GM19395 (cell line): Measurements from ENCODE around the gene CCDC88A.
A peak's percentile ranks its signal among the peaks of the same experiment; 100 is the strongest.
"Not testable (repeated sequence)": the region's sequence is repeated elsewhere in the genome, so short reads cannot be mapped to it uniquely, and the experiment has no call there.

ENCODE experiments used
- ATAC-seq: cut with Tn5 transposase; IDR thresholded peaks from one replicate; pipeline ENCODE4 v1.9.1; 2021; ENCODE audit warnings: mild to moderate bottlenecking, moderate library complexity; ENCODE audit not compliant: unreplicated experiment

CCDC88A gene

GRCh38 chr2:55419679-55420438, at the start of gene CCDC88A:
Gene CCDC88A (minus strand): TSS chr2:55419856. CDS start chr2:55419079, 777 bp downstream.
- ATAC-seq = peak; percentile 75

- ATAC-seq = no peak
Observed at GRCh38 chr2:55461679-55462078, 42.0 kb upstream of the CCDC88A start.

- ATAC-seq = no peak
Observed at GRCh38 chr2:55460562-55460961, 40.9 kb upstream of the CCDC88A start.

- no peak for ATAC-seq
Observed at GRCh38 chr2:55459714-55460274, 40.1 kb upstream of the CCDC88A start.

- ATAC-seq = no peak
Observed at GRCh38 chr2:55459279-55459678, 39.6 kb upstream of the CCDC88A start.

GRCh38 chr2:55454121-55454520, 34.5 kb upstream of the CCDC88A start:
- no peak for ATAC-seq

GRCh38 chr2:55452879-55453278, 33.2 kb upstream of the CCDC88A start:
- peak; percentile 66 for ATAC-seq

- ATAC-seq = no peak
Observed at GRCh38 chr2:55451699-55452098, 32.0 kb upstream of the CCDC88A start.

- ATAC-seq = not testable (repeated sequence)
Observed at GRCh38 chr2:55450014-55450413, 30.4 kb upstream of the CCDC88A start.

- not testable (repeated sequence) for ATAC-seq
Observed at GRCh38 chr2:55442045-55442760, 22.5 kb upstream of the CCDC88A start.

GRCh38 chr2:55441280-55441892, 21.7 kb upstream of the CCDC88A start:
- no peak for ATAC-seq

GRCh38 chr2:55439101-55439397, 19.4 kb upstream of the CCDC88A start:
- no peak for ATAC-seq

GRCh38 chr2:55438391-55439100, 18.9 kb upstream of the CCDC88A start:
- ATAC-seq = no peak

GRCh38 chr2:55437515-55438390, 18.1 kb upstream of the CCDC88A start:
- ATAC-seq = no peak

GRCh38 chr2:55431982-55432627, 12.4 kb upstream of the CCDC88A start:
- no peak for ATAC-seq

- no peak for ATAC-seq
Observed at GRCh38 chr2:55430211-55430975, 10.7 kb upstream of the CCDC88A start.

- no peak for ATAC-seq
Observed at GRCh38 chr2:55428258-55428657, 8.6 kb upstream of the CCDC88A start.

- no peak for ATAC-seq
Observed at GRCh38 chr2:55425431-55425831, 5.8 kb upstream of the CCDC88A start.
